NK-92 treated with Interleukin-12 subunit alpha and Interleukin-12 subunit beta, amount 100 ng/mL, for 24 hours (cell line): Measurements from ENCODE around the gene TMEM19.
"Not testable (repeated sequence)": the region's sequence is repeated elsewhere in the genome, so short reads cannot be mapped to it uniquely, and the experiment has no call there.

Experiments used
- DNase-seq: peaks from one replicate; lab custom pipeline; 2025; lab: John Stamatoyannopoulos, UW

TMEM19 gene

DNA sequence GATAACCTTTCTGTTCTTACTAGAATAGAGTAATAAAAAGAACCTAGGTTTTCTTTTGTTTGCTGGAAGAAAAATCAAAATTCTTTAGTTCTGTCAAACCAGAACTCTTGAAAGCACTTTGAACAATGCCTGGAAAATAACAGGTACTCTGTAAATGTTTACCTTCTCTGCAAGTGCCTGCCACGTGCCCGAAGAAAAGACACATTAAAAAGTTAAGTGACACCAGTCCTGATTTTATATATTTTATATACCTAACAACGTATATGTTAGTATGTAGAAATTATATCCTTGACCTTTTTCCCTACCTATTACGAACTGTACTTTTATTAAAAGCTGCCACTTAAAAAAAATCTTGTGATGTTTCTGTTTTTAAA is 20.8 kb upstream of the TMEM19 start:
- DNase-seq = no peak

DNA sequence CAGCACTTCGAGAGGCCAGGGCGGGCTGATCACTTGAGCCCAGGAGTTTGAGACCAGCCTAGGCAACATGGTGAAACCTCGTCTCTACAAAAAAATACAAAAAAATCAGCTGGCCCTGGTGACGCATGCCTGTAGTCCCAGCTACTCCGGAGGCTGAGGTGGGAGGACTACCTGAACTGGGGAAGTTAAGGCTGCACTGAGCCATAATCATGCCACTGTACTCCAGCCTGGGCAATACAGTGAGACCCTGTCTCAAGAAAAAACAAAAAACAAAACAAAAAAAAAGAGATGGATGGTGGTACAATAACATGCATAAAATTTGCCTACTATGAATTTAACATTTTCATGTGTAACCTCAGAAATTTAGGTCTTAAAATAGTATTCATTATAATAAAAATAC is 19.6 kb upstream of the TMEM19 start:
- DNase-seq = no peak

DNA sequence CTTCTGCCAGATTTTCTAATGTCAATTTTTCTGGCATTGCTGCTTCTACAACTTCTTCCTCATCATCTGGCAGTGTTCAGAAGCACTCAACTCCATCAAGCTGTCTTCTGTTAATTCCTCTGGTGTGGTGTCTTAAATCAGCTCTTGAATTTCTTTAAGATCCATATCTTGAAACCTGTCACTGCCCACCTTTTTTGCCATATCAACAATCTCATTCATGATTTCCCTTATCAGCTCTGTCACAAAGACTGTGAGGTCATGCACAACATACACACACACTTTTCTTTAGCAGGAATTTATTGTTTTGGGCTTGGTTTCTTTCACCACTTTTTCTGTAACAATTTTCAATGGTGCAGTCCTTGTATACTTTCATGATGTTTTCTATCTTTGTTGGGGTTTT is 14.6 kb upstream of the TMEM19 start:
- no peak for DNase-seq

DNA sequence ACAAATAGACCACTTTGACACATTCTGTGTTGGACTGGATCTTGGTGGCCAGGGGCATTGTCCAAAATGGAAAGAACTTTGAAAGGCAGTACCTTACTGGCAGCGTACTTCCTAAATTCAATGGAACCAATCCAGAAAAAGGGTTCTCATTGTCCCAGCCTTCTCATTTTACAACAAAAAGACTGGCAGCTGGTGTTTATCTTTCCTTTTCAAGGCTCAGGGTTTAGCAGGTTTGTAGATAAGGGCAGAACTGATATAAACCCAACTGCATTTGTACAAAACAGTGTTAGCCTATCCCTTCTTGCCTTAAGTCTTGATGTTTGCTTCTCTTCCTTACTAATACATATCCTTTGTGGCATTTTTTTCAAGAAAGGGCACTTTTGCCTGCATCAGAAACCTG is 14.1 kb upstream of the TMEM19 start:
- DNase-seq = no peak

DNA sequence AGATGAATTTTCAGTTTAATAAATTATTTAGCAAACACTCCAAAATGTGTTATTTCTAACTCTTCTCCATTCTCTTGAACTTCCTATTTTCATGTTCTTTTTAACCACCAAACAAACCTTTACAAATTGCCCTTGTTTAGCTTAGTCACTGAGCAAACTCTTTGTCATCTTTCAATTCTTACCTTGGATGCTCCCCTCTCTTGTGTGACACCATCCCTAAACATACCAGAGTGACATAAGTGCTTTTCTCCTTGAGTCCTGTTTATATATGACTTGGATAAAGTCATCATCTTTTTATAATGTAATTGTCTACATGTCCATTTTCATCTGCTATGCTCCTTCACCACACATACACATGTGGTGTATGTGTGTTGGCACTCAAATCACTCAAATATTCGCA is 3.4 kb upstream of the TMEM19 start:
- no peak for DNase-seq

DNA sequence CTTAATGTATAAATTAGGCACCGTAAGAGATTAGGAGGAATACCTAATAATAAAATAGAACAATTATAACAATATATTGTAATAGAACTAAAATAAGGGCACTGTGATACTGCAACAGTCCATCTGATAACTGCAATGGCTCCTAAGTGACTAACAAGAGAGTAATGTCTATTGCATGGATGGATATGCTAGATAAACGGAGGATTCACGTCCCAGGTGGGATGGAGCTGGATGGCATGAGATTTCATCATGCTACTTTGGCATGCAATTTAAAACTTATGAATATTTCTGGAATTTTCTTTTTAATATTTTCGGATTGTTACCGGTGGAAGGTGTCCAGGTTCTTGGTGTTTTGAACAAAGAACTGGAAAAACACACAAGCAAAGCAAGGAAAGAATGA is 2.2 kb upstream of the TMEM19 start:
- no peak for DNase-seq

DNA sequence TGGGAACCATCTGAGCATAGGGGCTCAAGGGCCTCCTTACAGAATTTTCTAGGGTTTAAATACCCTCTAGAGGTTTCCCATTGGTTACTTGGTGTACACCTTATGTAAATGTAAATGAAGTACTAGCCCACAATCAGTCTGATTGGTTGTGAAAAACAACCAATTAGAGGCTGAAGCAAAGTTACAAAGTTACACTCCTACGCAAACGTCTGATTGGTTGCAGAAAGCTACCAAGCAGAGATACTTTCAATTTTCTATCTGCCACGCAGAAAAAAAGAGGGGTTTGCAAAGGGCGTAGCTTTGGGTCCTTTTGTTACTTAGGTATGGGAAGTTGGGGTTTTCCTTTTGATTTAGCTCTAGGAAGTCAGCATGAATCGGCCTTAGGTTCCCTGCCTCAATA is 1.8 kb upstream of the TMEM19 start:
- no peak for DNase-seq

DNA sequence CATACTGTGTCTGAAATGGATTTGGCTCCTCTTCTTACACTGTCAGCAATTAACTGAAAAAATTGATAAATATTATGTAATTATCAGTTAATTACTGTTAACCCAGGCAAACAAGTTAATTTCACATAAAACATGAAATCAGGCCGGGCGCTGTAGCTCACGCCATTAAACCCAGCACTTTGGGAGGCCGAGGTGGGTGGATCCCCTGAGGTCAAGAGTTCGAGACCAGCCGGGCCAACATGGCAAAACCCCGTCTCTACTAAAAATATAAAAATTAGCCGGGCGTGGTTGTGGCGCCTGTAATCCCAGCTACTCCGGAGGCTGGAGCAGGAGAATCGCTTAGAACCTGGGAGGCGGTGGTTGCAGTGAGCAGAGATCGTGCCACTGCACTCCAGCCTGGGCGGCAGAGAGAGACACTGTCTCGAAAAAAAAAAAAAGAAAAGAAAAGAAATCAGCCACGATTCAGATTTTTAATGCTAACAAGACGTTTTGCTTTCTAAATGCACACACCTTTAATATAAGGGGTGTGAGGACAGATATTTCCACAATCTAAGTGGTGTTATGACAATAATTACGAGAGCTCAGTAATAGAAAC is 473 bp upstream of the TMEM19 start:
- no peak for DNase-seq

DNA sequence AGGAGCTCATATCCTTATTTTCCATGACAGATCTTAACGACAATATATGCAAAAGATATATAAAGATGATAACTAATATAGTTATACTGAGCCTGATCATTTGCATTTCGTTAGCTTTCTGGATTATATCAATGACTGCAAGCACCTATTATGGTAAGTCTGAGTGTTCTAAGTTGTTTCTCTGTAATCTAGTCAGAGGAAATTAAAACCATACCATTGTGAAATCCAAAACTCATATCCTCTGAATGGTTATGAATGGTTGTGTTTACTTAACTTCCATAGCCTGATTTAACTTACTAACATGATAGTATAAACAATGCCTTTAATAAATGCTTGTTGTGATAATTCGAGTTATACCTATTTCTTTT is 760 bp downstream of the TMEM19 start:
- DNase-seq = no peak

DNA sequence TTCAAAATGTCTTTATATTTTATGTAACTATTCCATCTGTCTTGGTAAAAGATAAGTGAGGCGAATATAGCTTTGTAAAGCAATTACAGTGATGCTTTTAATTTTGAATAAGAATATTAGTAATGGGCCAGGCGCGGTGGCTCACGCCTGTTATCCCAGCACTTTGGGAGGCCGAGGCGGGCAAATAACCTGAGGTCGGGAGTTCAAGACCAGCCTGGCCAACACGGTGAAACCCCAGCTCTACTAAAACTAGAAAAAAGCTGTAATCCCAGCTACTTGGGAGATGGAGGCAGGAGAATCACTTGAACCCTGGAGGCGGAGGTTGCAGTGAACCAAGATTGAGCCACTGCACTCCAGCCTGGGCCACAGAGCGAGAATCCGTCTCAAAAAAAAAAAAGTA is 1.3 kb downstream of the TMEM19 start:
- DNase-seq = not testable (repeated sequence)

DNA sequence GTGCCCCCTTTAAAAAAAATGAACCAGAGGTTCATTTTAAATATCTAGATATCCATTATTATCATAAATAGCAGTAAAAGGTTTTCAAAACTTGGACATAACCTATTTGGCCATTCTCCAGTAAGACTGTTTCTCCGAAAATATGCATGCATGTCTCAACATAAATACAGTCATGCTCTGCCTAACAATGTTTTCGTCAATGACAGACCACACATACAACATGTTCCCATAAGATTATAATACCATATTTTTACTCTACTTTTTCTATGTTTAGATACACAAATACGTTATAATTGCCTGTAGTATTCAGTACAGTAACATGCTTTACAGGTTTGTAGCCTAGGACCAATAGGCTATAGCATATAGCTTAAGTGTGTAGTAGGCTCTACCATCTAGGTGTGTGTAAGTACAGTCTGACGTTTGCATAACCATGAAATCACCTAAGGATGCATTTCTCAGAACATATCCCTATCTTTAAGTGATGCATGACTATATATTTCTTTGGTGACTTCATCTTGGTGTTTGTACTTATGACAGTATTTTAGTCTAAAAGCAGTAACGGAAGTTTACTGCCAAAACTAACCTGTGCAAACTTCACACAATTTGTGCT is 3.2 kb downstream of the TMEM19 start:
- DNase-seq = no peak

DNA sequence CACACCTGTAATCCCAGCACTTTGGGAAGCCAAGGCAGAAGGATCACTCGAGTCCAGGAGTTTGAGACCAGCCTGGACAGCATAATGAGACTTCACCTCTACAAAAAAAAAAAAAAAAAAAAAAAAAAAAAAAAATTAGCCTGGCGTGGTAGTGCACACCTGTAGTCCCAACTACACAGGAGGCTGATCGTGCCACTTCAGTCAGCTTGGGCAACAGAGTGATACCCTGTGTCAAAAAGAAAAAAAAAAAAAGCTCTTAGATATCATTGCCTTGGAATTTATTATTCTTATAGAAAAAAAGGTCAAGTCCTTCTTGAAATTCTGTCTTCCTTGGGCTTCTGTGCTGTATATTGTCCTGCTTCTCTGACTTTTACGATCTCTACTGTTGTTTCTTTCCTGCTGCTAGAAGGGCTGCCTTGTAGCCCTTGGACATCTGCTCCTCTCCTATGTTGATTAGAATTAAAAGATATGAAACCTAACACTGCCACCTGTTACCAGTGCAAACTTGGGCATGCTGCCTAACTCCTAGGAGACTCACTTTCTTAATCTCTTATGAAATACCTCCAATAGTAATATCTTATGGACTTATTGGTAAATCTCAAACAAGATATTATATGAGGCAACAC is 5.7 kb downstream of the TMEM19 start:
- DNase-seq = no peak

DNA sequence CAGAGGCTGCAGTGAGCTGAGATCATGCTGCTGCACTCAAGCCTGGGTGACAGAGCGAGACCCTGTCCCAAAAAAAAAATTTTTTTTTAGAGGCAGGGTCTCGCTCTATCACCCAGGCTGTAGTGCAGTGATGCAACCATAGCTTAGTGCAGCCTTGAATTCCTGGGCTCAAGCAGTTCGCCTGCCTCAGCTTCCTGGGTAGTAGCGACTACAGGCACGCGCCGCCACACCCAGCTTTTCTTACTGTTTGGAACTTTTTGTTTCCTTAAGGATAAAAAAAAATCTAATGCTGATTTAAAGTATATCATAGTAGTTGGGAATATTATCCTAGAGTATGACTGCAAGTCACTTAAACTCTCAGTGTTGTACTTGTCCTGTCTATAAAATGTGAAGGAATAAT is 7.2 kb downstream of the TMEM19 start:
- no peak for DNase-seq

DNA sequence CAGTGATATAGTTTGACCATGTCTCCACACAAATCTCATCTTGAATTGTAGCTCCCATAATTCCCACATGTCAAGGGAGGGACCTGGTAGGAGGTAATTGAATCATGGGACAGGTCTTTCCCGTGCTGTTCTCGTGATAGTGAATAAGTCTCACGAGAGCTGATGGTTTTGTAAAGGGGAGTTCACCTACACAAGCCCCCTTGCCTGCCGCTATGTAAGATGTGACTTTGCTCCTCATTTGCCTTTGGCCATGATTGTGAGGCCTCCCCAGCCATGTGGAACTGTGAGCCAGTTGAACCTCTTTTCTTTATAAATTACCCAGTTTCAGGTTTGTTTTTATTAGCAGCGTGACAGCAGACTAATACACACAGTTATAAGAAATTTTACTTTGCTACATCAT is 7.8 kb downstream of the TMEM19 start:
- DNase-seq = not testable (repeated sequence)

DNA sequence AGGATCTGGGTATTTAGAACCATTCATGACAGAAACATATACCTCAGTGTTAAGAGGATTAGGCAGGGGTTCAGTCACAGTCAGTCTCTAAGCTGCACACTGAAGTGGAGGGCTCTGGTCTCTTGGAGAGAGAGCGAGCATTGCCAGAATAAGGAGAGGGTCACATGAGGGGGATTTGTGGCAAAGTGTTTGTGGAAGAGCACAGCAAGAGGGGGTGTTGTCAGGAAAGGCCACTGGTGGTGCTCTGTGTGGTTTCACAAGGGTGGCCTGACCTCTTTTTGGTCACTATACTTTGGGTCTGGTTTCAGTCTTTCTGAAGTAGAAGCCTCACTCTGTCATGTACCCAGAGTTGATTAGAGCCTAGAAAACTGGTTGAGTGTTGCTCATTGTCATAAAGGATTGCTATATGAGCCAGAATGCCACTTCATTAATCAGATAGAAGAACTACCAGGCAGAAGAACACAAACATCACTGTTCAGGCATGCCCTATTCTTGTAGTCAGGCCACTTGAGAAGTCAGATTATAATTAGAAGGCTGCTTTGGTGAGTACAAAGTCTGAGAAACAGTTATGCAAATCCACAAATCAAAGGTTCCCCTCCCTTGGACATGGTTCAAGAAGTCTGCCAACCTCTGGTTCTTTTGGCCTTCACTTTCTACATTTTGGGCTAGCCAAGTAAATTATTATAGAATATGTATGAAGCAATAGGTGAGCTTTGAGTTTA is 8.4 kb downstream of the TMEM19 start:
- DNase-seq = no peak

DNA sequence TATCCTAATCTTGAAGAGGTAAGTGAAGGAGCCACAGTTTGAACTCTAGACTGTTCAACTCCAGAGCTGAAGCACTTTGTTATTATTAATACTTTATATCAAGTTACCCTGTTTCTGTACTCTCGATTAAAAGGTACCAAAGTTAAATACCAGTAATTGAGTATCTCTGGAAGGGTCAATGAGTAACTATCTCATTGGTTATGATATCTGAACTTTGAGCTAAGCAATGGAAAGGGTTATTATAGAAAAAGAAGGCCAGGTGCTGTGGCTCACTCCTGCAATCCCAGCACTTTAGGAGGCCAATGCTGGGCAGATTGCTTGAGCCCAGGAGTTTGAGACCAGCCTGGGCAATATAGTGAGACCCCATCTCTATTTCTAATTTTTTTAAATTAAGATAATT is 9.9 kb downstream of the TMEM19 start:
- no peak for DNase-seq

DNA sequence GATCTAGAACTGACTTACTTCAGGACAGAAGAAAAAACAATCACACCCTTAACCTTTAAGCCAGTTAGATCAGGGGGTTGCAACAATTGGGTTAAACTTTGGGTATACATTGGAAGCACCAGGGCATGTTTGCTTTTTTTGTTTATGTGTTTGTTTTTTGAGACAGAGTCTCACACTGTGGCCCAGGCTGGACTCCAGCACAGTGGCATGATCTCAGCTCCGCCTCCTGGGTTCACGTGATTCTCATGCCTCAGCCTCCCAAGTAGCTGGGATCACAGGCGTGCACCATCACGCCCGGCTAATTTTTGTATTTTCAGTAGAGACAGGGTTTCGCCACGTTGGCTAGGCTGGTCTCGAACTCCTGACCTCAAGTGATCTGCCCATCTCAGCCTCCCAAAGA is 16.3 kb downstream of the TMEM19 start:
- DNase-seq = not testable (repeated sequence)

DNA sequence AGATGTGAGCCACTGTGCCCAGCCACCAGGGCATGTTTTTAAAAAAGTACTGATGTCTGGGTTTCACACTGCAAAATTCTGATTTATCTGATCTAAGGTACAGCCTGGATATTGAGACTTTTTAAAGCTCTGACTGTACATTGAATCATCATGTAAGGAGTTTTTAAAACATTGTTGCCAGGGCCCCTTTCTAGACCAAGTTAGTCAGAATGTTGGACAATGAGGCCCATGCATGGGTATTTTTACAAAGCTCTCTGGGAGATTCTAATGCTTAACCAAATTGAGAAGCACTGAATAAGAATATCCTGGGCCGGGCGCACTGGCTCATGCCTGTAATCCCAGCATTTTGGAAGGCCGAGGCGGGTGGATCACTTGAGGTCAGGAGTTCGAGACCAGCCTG is 16.7 kb downstream of the TMEM19 start:
- DNase-seq = no peak

DNA sequence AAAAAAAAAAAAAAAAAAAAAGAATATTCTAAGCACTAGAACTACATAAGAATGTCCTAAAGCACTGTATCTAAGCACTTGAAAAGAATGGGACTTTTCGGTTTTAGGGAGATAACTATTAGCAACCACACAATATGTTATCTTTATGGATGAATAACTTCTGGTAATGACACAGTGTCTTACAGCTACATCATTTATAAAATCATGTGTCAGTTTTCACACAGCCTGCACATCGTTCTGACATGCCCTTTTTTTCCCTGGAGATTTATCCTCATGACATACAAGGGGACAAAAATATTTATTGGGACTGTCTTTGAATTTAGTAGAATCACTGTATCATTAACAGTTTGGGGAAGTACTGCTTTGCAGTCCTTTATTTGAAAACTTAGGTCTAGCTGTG is 17.3 kb downstream of the TMEM19 start:
- no peak for DNase-seq

DNA sequence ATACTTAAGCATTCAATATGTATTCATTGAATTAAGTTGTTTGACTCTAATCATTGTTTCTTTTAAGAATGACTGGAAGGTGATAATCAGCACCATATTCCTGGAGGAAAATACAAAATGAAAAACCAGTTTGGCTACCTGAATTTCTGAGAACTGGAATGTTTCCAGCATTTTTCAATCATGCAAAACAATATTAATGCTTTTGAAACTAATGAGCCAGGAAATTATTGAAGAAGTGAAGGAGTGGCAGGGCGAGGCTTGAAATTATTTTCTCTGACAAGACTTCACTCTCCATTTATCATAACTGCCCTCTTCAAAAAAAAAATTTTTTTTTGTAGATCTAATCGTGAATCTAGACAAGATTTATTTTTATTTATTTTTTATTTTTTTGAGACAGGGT is 19.0 kb downstream of the TMEM19 start:
- no peak for DNase-seq

DNA sequence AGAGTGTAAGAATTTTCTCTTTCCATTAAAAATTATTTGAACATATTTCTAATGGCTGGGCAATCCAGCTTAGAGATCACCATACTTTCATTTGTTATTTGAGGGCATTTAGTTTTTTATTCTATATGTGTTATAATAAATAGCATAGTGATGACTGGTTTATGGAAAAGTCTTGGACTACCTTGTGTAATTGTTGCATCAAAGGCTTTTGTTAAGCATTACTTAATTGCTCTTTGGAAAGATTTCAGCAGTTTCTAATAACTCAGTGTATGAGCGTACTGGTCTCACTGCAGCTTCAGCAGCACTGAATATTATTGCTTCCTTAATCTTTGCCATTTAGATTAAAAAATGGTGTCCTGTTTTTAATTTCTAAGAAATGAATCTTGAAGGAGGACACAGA is 22.8 kb downstream of the TMEM19 start:
- DNase-seq = no peak

DNA sequence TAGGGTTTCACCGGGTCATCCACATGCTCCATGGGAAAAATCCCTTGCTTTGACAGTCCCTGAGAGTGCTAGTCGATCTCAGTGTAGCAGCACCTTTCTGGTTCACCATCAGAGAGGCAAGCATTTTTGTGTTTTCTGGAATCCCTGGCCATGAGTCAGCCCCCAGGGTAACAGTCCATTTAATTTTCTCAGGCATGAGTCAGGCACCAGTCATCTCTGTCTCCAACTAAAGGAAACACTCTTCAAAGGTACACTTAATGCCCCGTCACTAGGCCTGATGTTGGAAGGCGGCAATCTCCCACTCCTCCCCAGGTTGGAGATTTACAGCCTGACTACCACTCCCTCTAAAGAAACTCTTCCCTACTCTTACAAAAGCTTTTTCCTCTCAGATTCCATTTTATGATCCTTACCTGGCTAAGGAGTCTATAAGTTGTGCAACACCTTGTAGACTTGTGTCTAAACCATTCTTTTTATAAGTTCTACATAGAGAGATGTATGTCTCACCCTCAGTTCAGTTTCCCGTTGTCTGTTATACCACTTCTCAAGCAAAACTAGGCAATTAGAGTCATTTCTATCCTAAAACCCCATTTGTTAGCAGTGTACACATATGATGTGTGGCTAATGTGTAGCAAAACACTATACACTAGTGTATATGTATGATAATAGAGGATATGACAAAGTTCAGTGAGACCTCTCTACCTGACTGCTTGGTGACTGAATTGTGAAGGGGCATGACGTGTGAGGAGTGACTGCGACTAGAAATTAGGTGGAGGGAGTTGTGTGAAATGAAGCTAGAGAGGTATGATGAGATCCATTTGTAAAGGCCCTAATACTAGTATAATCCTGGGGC is 24.6 kb downstream of the TMEM19 start:
- no peak for DNase-seq

DNA sequence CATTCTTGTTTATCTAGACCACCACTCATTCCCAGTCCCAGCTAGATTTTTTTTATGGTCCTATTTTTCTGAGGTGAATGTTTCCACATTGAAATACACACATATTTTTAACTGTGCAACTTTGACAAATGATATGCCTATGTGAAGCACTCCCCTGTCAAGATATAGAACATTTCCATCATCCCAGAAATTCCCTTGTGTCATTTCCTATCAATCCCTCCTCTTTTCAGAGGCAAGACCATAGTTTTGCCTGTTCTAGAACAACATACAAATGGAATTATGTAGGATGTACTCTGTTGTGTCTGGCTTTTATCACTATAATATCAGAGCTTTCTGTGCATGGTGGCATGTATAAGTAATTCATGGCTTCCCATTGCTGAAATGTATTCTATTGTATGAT is 32.7 kb downstream of the TMEM19 start:
- DNase-seq = no peak
